ENCODE results near the gene ZMYND10. TPM values are rescaled to one million over a fixed set of nuclear protein-coding genes. Genes with fewer than 3 reads are reported as not detected.

ZMYND10 gene
- total RNA-seq, 6 donors from 2014 or later: 3.1 to 98.7 (median 31.5) TPM

DNA sequence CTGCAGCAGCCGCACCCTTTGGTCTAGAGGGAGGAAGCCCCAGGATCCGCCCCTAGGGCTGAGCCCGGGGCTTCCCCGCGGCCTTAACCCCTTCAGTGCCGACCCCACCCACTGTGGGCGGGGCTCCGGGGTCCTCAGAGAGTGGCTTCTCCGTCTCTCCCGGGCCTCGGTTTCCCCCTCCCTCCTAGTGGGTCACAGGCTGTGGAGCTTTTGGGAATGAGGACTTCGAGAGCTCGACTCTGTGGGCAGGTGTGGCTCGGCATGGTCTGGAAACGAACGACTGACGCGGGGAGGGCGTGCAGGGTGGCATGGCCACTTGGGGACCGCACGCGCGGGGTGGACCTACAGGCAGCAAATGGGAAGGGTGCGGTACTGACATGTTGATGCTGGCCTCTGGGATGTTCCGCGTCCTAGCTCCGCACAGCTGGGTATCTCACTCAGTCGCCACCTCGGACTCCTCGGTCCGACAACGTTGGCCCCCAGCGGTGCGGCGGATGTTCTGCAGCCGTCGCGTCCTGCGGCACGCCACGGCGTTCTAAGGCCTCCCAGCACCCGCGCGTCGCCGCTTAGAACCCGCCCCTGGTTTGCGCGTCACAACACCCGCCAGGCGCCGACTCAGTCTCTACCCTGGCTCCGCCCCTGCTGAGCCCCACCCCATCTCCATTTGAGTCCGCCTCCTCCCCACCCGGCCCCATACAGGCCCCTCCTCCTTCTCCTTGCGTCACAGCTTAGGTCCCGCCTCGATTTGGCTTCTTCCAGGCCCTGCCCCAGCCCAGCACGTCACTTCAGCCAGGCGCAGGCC lies 46.5 kb downstream of the ZMYND10 start, which contains the start of the genes HYAL3 and NAA80:
Gene HYAL3, minus strand, starts transcription at position 570 of the 802 bp plus-strand sequence. CDS start 3,803 bp downstream, outside the sequence.
Gene NAA80, minus strand, starts transcription at position 570 of the 802 bp plus-strand sequence. CDS start 1,942 bp downstream, outside the sequence.
- DNase-seq (peak; percentile 98 to 100), ATAC-seq (ENCODE audit: low FRiP score in 2 of 2) (peak; percentile 94 to 97)
- TF ChIP-seq POLR2A (IDR thresholded peaks at IDR 0.05): peak in 3 of 4 donors; percentile 61 to 96 (median 95)
- peak; percentile 86 to 93 for TF ChIP-seq POLR2AphosphoS5 (IDR thresholded peaks at IDR 0.05)
- no peak for TF ChIP-seq EP300 (IDR thresholded peaks at IDR 0.05)
- peak; percentile 35 to 90 (median 76) for TF ChIP-seq CTCF (IDR thresholded peaks at IDR 0.05)
- peaks cover 0 to 13% (median 2%) of the 10 kb centered on the region in 4 donors for H3K36me3 ChIP-seq
- no peaks in the 10 kb centered on the region for H3K9me3 ChIP-seq
- no peaks in the 10 kb centered on the region for H3K27me3 ChIP-seq
- 1% methylated on average over 22 to 61 of the region's 61 CpGs for WGBS, 2 donors
- peak within 1 kb of the TSS; percentile 85 to 94 (median 92) for H3K27ac ChIP-seq
- peaks cover 41 to 55% (median 52%) of the 10 kb centered on the region in 4 donors for H3K4me1 ChIP-seq
- peak within 1 kb of the TSS; percentile 44 to 86 (median 60) for H3K4me3 ChIP-seq

GRCh38 chr3:50297896-50298725 lies 47.4 kb downstream of the ZMYND10 start:
- 43 to 44% methylated on average over 5 to 9 of the region's 9 CpGs for WGBS, 2 donors
- no peak for DNase-seq
- peak overlapping the region; percentile 85 to 94 (median 92) for H3K27ac ChIP-seq

DNA sequence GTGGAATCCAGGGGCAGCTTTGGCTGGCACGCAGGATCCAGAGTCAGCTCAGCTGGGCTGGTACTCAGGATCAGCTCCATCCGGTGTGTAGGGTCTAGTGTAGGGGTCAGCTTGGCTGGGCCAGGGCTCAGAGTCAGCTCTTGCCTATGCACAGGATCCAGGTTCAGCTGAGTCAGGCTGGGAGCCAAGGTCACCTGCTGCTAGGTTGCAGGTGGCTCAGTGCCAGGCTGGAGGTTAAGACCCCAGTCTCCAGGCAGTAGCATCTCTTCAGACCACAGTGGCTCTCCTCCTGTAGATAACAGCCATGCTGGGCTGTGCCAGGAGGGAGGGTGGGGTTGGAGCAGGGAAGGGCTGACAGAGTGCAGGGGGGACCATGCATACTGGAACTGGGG lies 48.2 kb downstream of the ZMYND10 start:
- 84 to 100% methylated on average over 2 of the region's 2 CpGs for WGBS, 2 donors
- Histone ChIP-seq H3K27ac (peak overlapping the region in 2 of 4 donors; percentile 90 to 94), H3K4me3 (no peak overlapping the region), H3K4me1 (peaks cover 41 to 47% (median 45%) of the 10 kb centered on the region in 4 donors), H3K9me3 (no peaks in the 10 kb centered on the region), H3K36me3 (peaks cover 0 to 13% (median 2%) of the 10 kb centered on the region in 4 donors), H3K27me3 (no peaks in the 10 kb centered on the region)
- no peak for ATAC-seq (ENCODE audit: low FRiP score in 2 of 2)
- TF ChIP-seq POLR2AphosphoS5 (IDR thresholded peaks at IDR 0.05): peak in 1 of 2 donors; percentile 8
- no peak for TF ChIP-seq EP300 (IDR thresholded peaks at IDR 0.05)
- no peak for DNase-seq

More at GRCh38 chr3:50297896-50298725, 47.4 kb downstream of the ZMYND10 start:
- H3K4me3 ChIP-seq: peak overlapping the region; percentile 44 to 86 (median 60)
- H3K27me3 ChIP-seq: no peaks in the 10 kb centered on the region
- H3K4me1 ChIP-seq: peaks cover 38 to 47% (median 46%) of the 10 kb centered on the region in 4 donors
- no peak for ATAC-seq (ENCODE audit: low FRiP score in 2 of 2)
- H3K9me3 ChIP-seq: no peaks in the 10 kb centered on the region
- no peak for TF ChIP-seq POLR2A (IDR thresholded peaks at IDR 0.05)
- TF ChIP-seq EP300 (IDR thresholded peaks at IDR 0.05): no peak
- H3K36me3 ChIP-seq: peaks cover 0 to 13% (median 2%) of the 10 kb centered on the region in 4 donors

GRCh38 chr3:50296721-50297383 lies 48.7 kb downstream of the ZMYND10 start:
- H3K27me3 ChIP-seq: no peaks in the 10 kb centered on the region
- H3K4me3 ChIP-seq: no peak overlapping the region
- no peak for TF ChIP-seq EP300 (IDR thresholded peaks at IDR 0.05)
- TF ChIP-seq CTCF (IDR thresholded peaks at IDR 0.05): no peak
- TF ChIP-seq POLR2AphosphoS5 (IDR thresholded peaks at IDR 0.05): no peak
- no peak for TF ChIP-seq POLR2A (IDR thresholded peaks at IDR 0.05)
- WGBS, 2 donors: 93 to 96% methylated on average over 14 to 15 of the region's 18 CpGs
- H3K36me3 ChIP-seq: peaks cover 0 to 7% (median 2%) of the 10 kb centered on the region in 4 donors
- H3K9me3 ChIP-seq: no peaks in the 10 kb centered on the region
- ATAC-seq (ENCODE audit: low FRiP score in 2 of 2) (no peak), DNase-seq (no peak)
- no peak overlapping the region for H3K27ac ChIP-seq
- H3K4me1 ChIP-seq: peaks cover 36 to 46% (median 40%) of the 10 kb centered on the region in 4 donors

All from upper lobe of left lung (tissue), 6 donors.